ENCODE data around the gene CFAP20DC. TPM values are rescaled to one million over a fixed set of nuclear protein-coding genes. Genes with fewer than 3 reads are reported as not detected.
"Not testable (repeated sequence)": the region's sequence is repeated elsewhere in the genome, so short reads cannot be mapped to it uniquely, and the experiment has no call there.

Gene CFAP20DC
- total RNA-seq, 1 donor from 2014 or later = 4.7 TPM

- Mint-ChIP-seq H3K27ac (no peak overlapping the region), H3K4me3 (no peak overlapping the region), H3K9me3 (no peaks in the 10 kb centered on the region), H3K36me3 (no peaks in the 10 kb centered on the region), H3K4me1 (ENCODE audit: unreplicated experiment) (no peaks in the 10 kb centered on the region), H3K27me3 (no peaks in the 10 kb centered on the region)
- TF ChIP-seq CTCF (conservative IDR thresholded peaks at IDR 0.05) = no peak
- DNase-seq (ENCODE audit: extremely low spot score, unreplicated experiment) = no peak
These were observed 20.0 kb upstream of the CFAP20DC start for GRCh38 chr3:59069838-59070237.

GRCh38 chr3:59065240-59065639, 15.4 kb upstream of the CFAP20DC start:
- Mint-ChIP-seq H3K9me3 (no peaks in the 10 kb centered on the region), H3K4me1 (ENCODE audit: unreplicated experiment) (no peaks in the 10 kb centered on the region), H3K27me3 (peaks cover 6% of the 10 kb centered on the region), H3K4me3 (no peak overlapping the region), H3K27ac (no peak overlapping the region), H3K36me3 (no peaks in the 10 kb centered on the region)
- no peak for TF ChIP-seq CTCF (conservative IDR thresholded peaks at IDR 0.05)
- no peak for DNase-seq (ENCODE audit: extremely low spot score, unreplicated experiment)

GRCh38 chr3:59064728-59065127, 14.9 kb upstream of the CFAP20DC start:
- TF ChIP-seq CTCF (conservative IDR thresholded peaks at IDR 0.05) = no peak
- no peak for DNase-seq (ENCODE audit: extremely low spot score, unreplicated experiment)
- H3K4me1 Mint-ChIP-seq (ENCODE audit: unreplicated experiment) = no peaks in the 10 kb centered on the region
- H3K27ac Mint-ChIP-seq = no peak overlapping the region
- peaks cover 9% of the 10 kb centered on the region for H3K27me3 Mint-ChIP-seq
- no peaks in the 10 kb centered on the region for H3K9me3 Mint-ChIP-seq
- no peak overlapping the region for H3K4me3 Mint-ChIP-seq
- H3K36me3 Mint-ChIP-seq = no peaks in the 10 kb centered on the region

GRCh38 chr3:59064276-59064675, 14.5 kb upstream of the CFAP20DC start:
- Mint-ChIP-seq H3K4me3 (no peak overlapping the region), H3K36me3 (no peaks in the 10 kb centered on the region), H3K4me1 (ENCODE audit: unreplicated experiment) (no peaks in the 10 kb centered on the region), H3K9me3 (no peaks in the 10 kb centered on the region), H3K27me3 (peaks cover 12% of the 10 kb centered on the region), H3K27ac (no peak overlapping the region)
- no peak for DNase-seq (ENCODE audit: extremely low spot score, unreplicated experiment)
- no peak for TF ChIP-seq CTCF (conservative IDR thresholded peaks at IDR 0.05)

GRCh38 chr3:59056706-59057105, 6.9 kb upstream of the CFAP20DC start:
- H3K27me3 Mint-ChIP-seq = peaks cover 9% of the 10 kb centered on the region
- H3K4me3 Mint-ChIP-seq = no peak overlapping the region
- H3K27ac Mint-ChIP-seq = no peak overlapping the region
- no peaks in the 10 kb centered on the region for H3K36me3 Mint-ChIP-seq
- DNase-seq (ENCODE audit: extremely low spot score, unreplicated experiment) = no peak
- H3K4me1 Mint-ChIP-seq (ENCODE audit: unreplicated experiment) = no peaks in the 10 kb centered on the region
- H3K9me3 Mint-ChIP-seq = no peaks in the 10 kb centered on the region
- no peak for TF ChIP-seq CTCF (conservative IDR thresholded peaks at IDR 0.05)

- peak; percentile 72 for TF ChIP-seq CTCF (conservative IDR thresholded peaks at IDR 0.05)
- Mint-ChIP-seq H3K4me1 (ENCODE audit: unreplicated experiment) (peaks cover 14% of the 10 kb centered on the region), H3K9me3 (no peaks in the 10 kb centered on the region), H3K27me3 (no peaks in the 10 kb centered on the region), H3K27ac (no peak overlapping the region), H3K4me3 (no peak overlapping the region), H3K36me3 (no peaks in the 10 kb centered on the region)
- no peak for DNase-seq (ENCODE audit: extremely low spot score, unreplicated experiment)
These were observed 3.1 kb upstream of the CFAP20DC start for GRCh38 chr3:59052803-59053411.

GRCh38 chr3:59050811-59051414, 1.1 kb upstream of the CFAP20DC start:
- not testable (repeated sequence) for DNase-seq (ENCODE audit: extremely low spot score, unreplicated experiment); H3K4me3 Mint-ChIP-seq; H3K27me3 Mint-ChIP-seq; H3K9me3 Mint-ChIP-seq; H3K36me3 Mint-ChIP-seq
- peaks cover 30% of the 10 kb centered on the region for H3K4me1 Mint-ChIP-seq (ENCODE audit: unreplicated experiment)
- peak overlapping the region; percentile 41 for H3K27ac Mint-ChIP-seq
